ENCODE results near the gene POMGNT2. TPM values are rescaled to one million over a fixed set of nuclear protein-coding genes. Genes with fewer than 3 reads are reported as not detected.

Gene POMGNT2
- total RNA-seq, 1 experiment from 2014 or later = 45.7 TPM

DNA sequence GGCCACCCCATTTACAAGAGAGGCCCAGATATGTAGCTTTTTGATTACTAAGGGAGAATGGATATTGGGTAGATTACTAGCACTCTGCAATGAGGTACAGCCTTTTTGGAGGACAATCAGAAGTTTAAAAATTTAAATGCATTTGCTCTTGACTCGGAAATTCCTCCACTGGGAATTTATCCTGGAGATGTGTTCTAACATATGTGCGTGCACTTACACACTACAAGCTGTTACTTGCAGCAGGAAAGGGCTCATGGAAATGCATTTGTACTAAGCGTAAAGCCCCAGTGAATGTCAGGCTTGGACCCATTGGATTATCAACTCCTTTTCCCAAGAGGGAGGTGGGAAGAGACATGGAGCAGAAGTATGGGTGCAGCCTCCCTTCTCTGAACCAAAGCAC is 7.8 kb upstream of the POMGNT2 start:
- DNase-seq (no peak), ATAC-seq (no peak)
- Histone ChIP-seq H3K9me3 (ENCODE audit: low read length) (no peaks in the 10 kb centered on the region), H4K20me1 (ENCODE audit: low read length) (no peaks in the 10 kb centered on the region), H3K79me2 (ENCODE audit: low read length) (no peaks in the 10 kb centered on the region), H3K4me3 (ENCODE audit: low read length) (no peak overlapping the region), H3K4me2 (ENCODE audit: low read length) (no peak overlapping the region), H3F3A (ENCODE audit: low read length, unreplicated experiment) (no peaks in the 10 kb centered on the region), H3K4me1 (ENCODE audit: insufficient read depth, low read length) (no peaks in the 10 kb centered on the region), H3K9ac (ENCODE audit: low read length) (no peak overlapping the region), H2AFZ (ENCODE audit: low read length) (no peak overlapping the region), H3K27me3 (ENCODE audit: low read length) (no peaks in the 10 kb centered on the region), H3K27ac (ENCODE audit: low read length) (no peak overlapping the region), H3K36me3 (ENCODE audit: low read depth, low read length) (no peaks in the 10 kb centered on the region), H3K9me2 (replicated peaks; ENCODE audit: low read length) (no peaks in the 10 kb centered on the region)
- TF ChIP-seq EZH2 (IDR thresholded peaks at IDR 0.05; ENCODE audit: low read length, unreplicated experiment) (no peak), EZH2phosphoT487 (IDR thresholded peaks at IDR 0.05; ENCODE audit: borderline replicate concordance, low read length) (no peak)
- TF ChIP-seq, protein P1, sequence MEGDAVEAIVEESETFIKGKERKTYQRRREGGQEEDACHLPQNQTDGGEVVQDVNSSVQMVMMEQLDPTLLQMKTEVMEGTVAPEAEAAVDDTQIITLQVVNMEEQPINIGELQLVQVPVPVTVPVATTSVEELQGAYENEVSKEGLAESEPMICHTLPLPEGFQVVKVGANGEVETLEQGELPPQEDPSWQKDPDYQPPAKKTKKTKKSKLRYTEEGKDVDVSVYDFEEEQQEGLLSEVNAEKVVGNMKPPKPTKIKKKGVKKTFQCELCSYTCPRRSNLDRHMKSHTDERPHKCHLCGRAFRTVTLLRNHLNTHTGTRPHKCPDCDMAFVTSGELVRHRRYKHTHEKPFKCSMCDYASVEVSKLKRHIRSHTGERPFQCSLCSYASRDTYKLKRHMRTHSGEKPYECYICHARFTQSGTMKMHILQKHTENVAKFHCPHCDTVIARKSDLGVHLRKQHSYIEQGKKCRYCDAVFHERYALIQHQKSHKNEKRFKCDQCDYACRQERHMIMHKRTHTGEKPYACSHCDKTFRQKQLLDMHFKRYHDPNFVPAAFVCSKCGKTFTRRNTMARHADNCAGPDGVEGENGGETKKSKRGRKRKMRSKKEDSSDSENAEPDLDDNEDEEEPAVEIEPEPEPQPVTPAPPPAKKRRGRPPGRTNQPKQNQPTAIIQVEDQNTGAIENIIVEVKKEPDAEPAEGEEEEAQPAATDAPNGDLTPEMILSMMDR (conservative IDR thresholded peaks at IDR 0.05; ENCODE audit: low read depth, low read length) = no peak
- intact Hi-C loops (cut with micrococcal nuclease) = no loop called here
- CTCF ChIA-PET = interaction anchor here (0.5 to 0.8 kb wide), 2 partner anchors 152 to 174 kb away, joined by 3 read pairs; no protein-coding TSS in a partner anchor
- no TSS peak for BruUV-seq (replicated peaks)
- POLR2A ChIA-PET (ENCODE audit: unreplicated experiment) = no interaction called here

DNA sequence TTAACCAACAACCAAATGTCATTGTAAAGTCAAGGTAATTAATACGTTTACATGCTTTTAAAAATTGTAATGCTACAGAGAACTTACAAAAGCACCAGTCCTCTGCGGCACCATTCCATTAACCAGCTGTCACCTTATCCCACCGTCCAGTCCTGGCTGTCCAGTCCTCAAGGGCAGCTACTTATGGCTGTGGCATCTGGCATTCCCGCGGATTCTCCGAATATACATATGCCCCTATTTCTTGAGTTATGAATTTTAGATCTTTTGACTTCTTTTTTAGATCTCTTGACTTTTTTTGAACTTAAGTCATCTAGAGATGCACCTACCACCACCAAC is 382 bp upstream of the POMGNT2 start:
- Histone ChIP-seq H3K9me2 (replicated peaks; ENCODE audit: low read length) (no peaks in the 10 kb centered on the region), H3F3A (ENCODE audit: low read length, unreplicated experiment) (no peaks in the 10 kb centered on the region), H3K4me3 (ENCODE audit: low read length) (peak overlapping the region; percentile 91), H3K4me2 (ENCODE audit: low read length) (peak overlapping the region; percentile 96), H3K79me2 (ENCODE audit: low read length) (peaks cover 43% of the 10 kb centered on the region), H3K9me3 (ENCODE audit: low read length) (no peaks in the 10 kb centered on the region), H3K4me1 (ENCODE audit: insufficient read depth, low read length) (peaks cover 14% of the 10 kb centered on the region), H3K36me3 (ENCODE audit: low read depth, low read length) (no peaks in the 10 kb centered on the region), H4K20me1 (ENCODE audit: low read length) (no peaks in the 10 kb centered on the region), H3K9ac (ENCODE audit: low read length) (peak overlapping the region; percentile 86; the same call in 1 of the 2 replicates), H2AFZ (ENCODE audit: low read length) (peak overlapping the region; percentile 99), H3K27ac (ENCODE audit: low read length) (no peak overlapping the region), H3K27me3 (ENCODE audit: low read length) (no peaks in the 10 kb centered on the region)
- POLR2A ChIA-PET (ENCODE audit: unreplicated experiment) = no interaction called here
- no peak for DNase-seq
- intact Hi-C loops (cut with micrococcal nuclease) = loop anchor here (1.0 kb wide), 1 partner anchor 359 kb away; no protein-coding TSS in a partner anchor
- CTCF ChIA-PET = no interaction called here
- peak; percentile 30 for ATAC-seq
- BruUV-seq (replicated peaks) = no TSS peak
- TF ChIP-seq EZH2 (IDR thresholded peaks at IDR 0.05; ENCODE audit: low read length, unreplicated experiment) = no peak
- no peak for TF ChIP-seq EZH2phosphoT487 (IDR thresholded peaks at IDR 0.05; ENCODE audit: borderline replicate concordance, low read length)
- TF ChIP-seq, protein P1 (conservative IDR thresholded peaks at IDR 0.05; ENCODE audit: low read depth, low read length) = no peak

DNA sequence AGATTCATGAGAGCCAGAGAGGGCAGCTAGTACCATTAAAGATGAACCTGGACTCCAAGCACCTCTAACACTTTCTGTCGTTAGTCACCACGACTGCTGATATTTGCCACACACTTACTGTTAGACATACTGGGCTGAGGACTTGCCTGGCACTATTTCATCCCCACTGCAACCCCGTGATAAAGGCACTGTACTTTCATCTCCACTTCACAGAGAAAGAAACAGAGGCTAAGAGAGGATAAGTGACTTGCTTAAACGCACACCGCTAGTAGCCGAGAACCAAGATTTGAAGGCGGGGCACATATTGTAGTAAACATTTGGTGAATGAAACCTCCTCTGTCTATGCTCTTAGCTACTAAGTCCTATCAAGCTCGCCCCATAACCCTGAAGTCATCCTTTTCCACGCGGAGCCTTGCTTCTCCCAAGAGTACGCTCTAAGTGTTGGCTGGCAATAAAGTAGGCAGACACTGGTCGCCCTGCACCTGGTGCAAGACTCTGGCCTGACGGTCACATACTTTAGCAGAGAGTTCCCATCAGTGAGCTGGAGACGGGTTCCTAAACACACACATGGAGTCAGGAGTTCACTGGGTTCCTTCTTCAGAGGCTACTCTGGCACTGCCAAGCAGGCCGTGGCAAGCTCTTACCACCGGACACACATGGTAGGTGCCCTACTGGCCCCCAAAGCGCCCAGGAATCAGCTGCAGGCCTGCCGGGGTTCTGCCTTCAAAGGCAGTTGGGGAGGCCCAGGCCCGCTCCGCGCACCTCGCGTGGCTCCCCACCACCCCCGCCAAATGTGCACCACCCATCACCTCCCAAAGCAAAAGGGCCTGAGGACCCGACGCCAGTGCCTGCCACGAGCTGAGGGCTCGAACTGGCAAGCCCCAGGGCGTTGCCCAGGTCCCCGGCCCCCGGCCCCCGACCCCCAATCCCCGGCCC is 951 bp downstream of the POMGNT2 start:
- intact Hi-C loops (cut with micrococcal nuclease) = no loop called here
- BruUV-seq (replicated peaks) = no TSS peak
- H3K9me2 ChIP-seq (replicated peaks; ENCODE audit: low read length) = no peaks in the 10 kb centered on the region
- TF ChIP-seq EZH2phosphoT487 (IDR thresholded peaks at IDR 0.05; ENCODE audit: borderline replicate concordance, low read length) (no peak), EZH2 (IDR thresholded peaks at IDR 0.05; ENCODE audit: low read length, unreplicated experiment) (no peak)
- TF ChIP-seq, protein P1 (conservative IDR thresholded peaks at IDR 0.05; ENCODE audit: low read depth, low read length) = no peak
- ChIA-PET CTCF (no interaction called here), POLR2A (ENCODE audit: unreplicated experiment) (no interaction called here)
- H3K9me3 ChIP-seq (ENCODE audit: low read length) = no peaks in the 10 kb centered on the region
- no peaks in the 10 kb centered on the region for H3K36me3 ChIP-seq (ENCODE audit: low read depth, low read length)
- H4K20me1 ChIP-seq (ENCODE audit: low read length) = no peaks in the 10 kb centered on the region
- peak overlapping the region; percentile 96 for H3K4me2 ChIP-seq (ENCODE audit: low read length)
- peaks cover 14% of the 10 kb centered on the region for H3K4me1 ChIP-seq (ENCODE audit: insufficient read depth, low read length)
- H3K27me3 ChIP-seq (ENCODE audit: low read length) = no peaks in the 10 kb centered on the region
- H2AFZ ChIP-seq (ENCODE audit: low read length) = no peak overlapping the region
- DNase-seq (no peak), ATAC-seq (peak; percentile 10)
- H3K27ac ChIP-seq (ENCODE audit: low read length) = no peak overlapping the region
- peak overlapping the region; percentile 91 for H3K4me3 ChIP-seq (ENCODE audit: low read length)
- peaks cover 53% of the 10 kb centered on the region for H3K79me2 ChIP-seq (ENCODE audit: low read length)
- peak overlapping the region; percentile 86; the same call in 1 of the 2 replicates for H3K9ac ChIP-seq (ENCODE audit: low read length)
- H3F3A ChIP-seq (ENCODE audit: low read length, unreplicated experiment) = no peaks in the 10 kb centered on the region

All from PC-3 (cell line).